Mesenchymal stem cell (in vitro differentiated cells and primary cell): ENCODE data around the gene LSMEM2.
"Not testable (repeated sequence)": the region's sequence is repeated elsewhere in the genome, so short reads cannot be mapped to it uniquely, and the experiment has no call there.

Source experiments
- DNase-seq: peaks from one replicate; pipeline ENCODE4 v3.0.0-alpha.2; 2013
- H2AFZ ChIP-seq: one replicate; pipeline ENCODE4 v1.6.1; 2013; ENCODE audit warnings: low read depth, mild to moderate bottlenecking, control low read depth, inconsistent platforms, low read length, moderate library complexity
- H2AK5ac ChIP-seq: 2 replicates; pipeline ENCODE4 v1.6.1; 2013; ENCODE audit warnings: low read length, moderate library complexity, mild to moderate bottlenecking, inconsistent platforms; ENCODE audit not compliant: severe bottlenecking
- H2BK120ac ChIP-seq: one replicate; pipeline ENCODE4 v1.6.1; 2013; ENCODE audit warnings: low read depth, mild to moderate bottlenecking, inconsistent platforms, low read length, moderate library complexity
- H2BK12ac ChIP-seq, 2 experiments: one replicate each; pipeline ENCODE4 v1.6.1; 2013; ENCODE audit warnings: inconsistent platforms in 2 of 2, low read length in 2 of 2, mild to moderate bottlenecking in 2 of 2, moderate library complexity in 2 of 2, control low read depth in 1 of 2
- H2BK15ac ChIP-seq: one replicate; pipeline ENCODE4 v1.6.1; 2013; ENCODE audit warnings: mild to moderate bottlenecking, low read depth, inconsistent platforms; ENCODE audit not compliant: poor library complexity, severe bottlenecking
- H2BK5ac ChIP-seq: 2 replicates; pipeline ENCODE4 v1.6.1; 2013; ENCODE audit warnings: low read depth, mild to moderate bottlenecking, low read length, control low read depth, inconsistent platforms; ENCODE audit not compliant: poor library complexity, severe bottlenecking
- H3K14ac ChIP-seq, 2 experiments: one replicate each; pipeline ENCODE4 v1.6.1; 2013; ENCODE audit warnings: inconsistent platforms in 2 of 2, low read length in 2 of 2, control low read depth in 1 of 2, mild to moderate bottlenecking in 1 of 2, moderate library complexity in 1 of 2
- H3K18ac ChIP-seq, 2 experiments: one replicate each; pipeline ENCODE4 v1.6.1; 2013; ENCODE audit warnings: inconsistent platforms in 2 of 2, low read length in 2 of 2, control low read depth in 1 of 2, low read depth in 1 of 2, mild to moderate bottlenecking in 1 of 2
- H3K23ac ChIP-seq, 2 experiments: one replicate each; pipeline ENCODE4 v1.6.1; 2013; ENCODE audit warnings: inconsistent platforms in 2 of 2, low read length in 2 of 2, mild to moderate bottlenecking in 2 of 2, moderate library complexity in 2 of 2, control low read depth in 1 of 2
- H3K27ac ChIP-seq: 2 replicates; pipeline ENCODE4 v1.5.1; 2013; ENCODE audit warnings: mild to moderate bottlenecking, moderate library complexity, low read length, control low read depth, inconsistent platforms; ENCODE audit not compliant: poor library complexity, severe bottlenecking
- H3K27me3 ChIP-seq, 2 experiments: 2 replicates each; pipeline versions ENCODE4 v1.6.1 to v1.7.0; 2013; ENCODE audit warnings: low read length in 2 of 2, mild to moderate bottlenecking in 2 of 2, moderate library complexity in 2 of 2, control low read depth in 1 of 2, inconsistent platforms in 1 of 2; ENCODE audit not compliant: control insufficient read depth in 1 of 2, insufficient read depth in 1 of 2
- H3K36me3 ChIP-seq, 2 experiments: 2 replicates each; pipeline versions ENCODE4 v1.6.1 to v1.7.0; 2013; ENCODE audit warnings: low read length in 2 of 2, control low read depth in 1 of 2, inconsistent platforms in 1 of 2, low read depth in 1 of 2, mild to moderate bottlenecking in 1 of 2; ENCODE audit not compliant: insufficient read depth in 2 of 2, control insufficient read depth in 1 of 2
- H3K4ac ChIP-seq, 2 experiments: one replicate each; pipeline ENCODE4 v1.6.1; 2013; ENCODE audit warnings: inconsistent platforms in 2 of 2, low read length in 2 of 2, mild to moderate bottlenecking in 2 of 2, moderate library complexity in 2 of 2, control low read depth in 1 of 2, low read depth in 1 of 2
- H3K4me1 ChIP-seq: 2 replicates; pipeline ENCODE4 v1.6.1; 2013; ENCODE audit warnings: low read depth, low read length, control low read depth; ENCODE audit not compliant: control insufficient read depth, insufficient read depth
- H3K4me2 ChIP-seq: 2 replicates; pipeline ENCODE4 v1.6.1; 2013; ENCODE audit warnings: low read length, mild to moderate bottlenecking, inconsistent platforms; ENCODE audit not compliant: poor library complexity, severe bottlenecking
- H3K4me3 ChIP-seq, 2 experiments: 2 replicates each; pipeline versions ENCODE4 v1.5.1 to v1.7.0; 2013; ENCODE audit warnings: low read length in 2 of 2, mild to moderate bottlenecking in 2 of 2, control low read depth in 1 of 2, low read depth in 1 of 2; ENCODE audit not compliant: insufficient read depth in 1 of 2
- H3K79me1 ChIP-seq: replicated peaks from 2 replicates; pipeline ENCODE4 v1.6.1; 2013; ENCODE audit warnings: mild to moderate bottlenecking, control low read depth, low read length, inconsistent platforms; ENCODE audit not compliant: poor library complexity, severe bottlenecking
- H3K9ac ChIP-seq: 2 replicates; pipeline ENCODE4 v1.7.0; 2013; ENCODE audit warnings: mild to moderate bottlenecking, low read length, moderate library complexity
- H3K9me3 ChIP-seq: 2 replicates; pipeline ENCODE4 v1.7.0; 2013; ENCODE audit warnings: mild to moderate bottlenecking, low read length; ENCODE audit not compliant: control insufficient read depth
- H4K8ac ChIP-seq: one replicate; pipeline ENCODE4 v1.6.1; 2013; ENCODE audit warnings: inconsistent platforms, mild to moderate bottlenecking, low read length, moderate library complexity
- H4K91ac ChIP-seq: one replicate; pipeline ENCODE4 v1.6.1; 2013; ENCODE audit warnings: mild to moderate bottlenecking, low read length, inconsistent platforms
- WGBS: methylation state at CpG from one replicate; pipeline ENCODE4 v1.1.7; 2013; ENCODE audit warnings: mixed read lengths; 5-methylcytosine and 5-hydroxymethylcytosine counted together

LSMEM2 gene

DNA sequence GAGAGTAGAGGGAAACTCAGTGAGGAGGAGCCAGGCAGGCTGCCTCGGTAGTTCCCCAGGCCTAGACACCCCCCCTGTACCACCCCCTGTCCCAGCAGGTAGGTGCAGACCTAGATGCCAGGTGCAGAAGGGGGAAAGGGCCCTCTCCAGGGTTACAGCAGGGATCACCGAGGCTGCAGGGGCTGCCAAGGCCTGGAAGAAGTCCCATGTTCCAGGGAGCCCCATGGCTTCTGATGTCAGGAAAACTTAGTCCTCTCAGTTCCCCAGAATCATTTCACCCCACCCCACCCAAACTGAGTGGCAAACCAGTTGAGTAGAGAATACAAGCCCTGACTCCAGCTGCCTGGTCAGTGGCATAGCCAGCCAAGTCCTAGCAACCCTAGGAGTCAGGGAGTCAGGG, 17.4 kb upstream of the LSMEM2 start:
- H3K4me3 ChIP-seq = peak overlapping the region in 1 of 2 experiments; percentile 78
- peak overlapping the region; percentile 13 for H2BK120ac ChIP-seq
- H2BK12ac ChIP-seq = peak overlapping the region; percentile 59 to 80
- peak overlapping the region; percentile 5 to 57 for H3K4ac ChIP-seq
- no peaks in the 10 kb centered on the region for H3K27me3 ChIP-seq
- WGBS = 67% methylated on average over 2 of the region's 2 CpGs
- peak overlapping the region; percentile 94 for H2AK5ac ChIP-seq
- H3K23ac ChIP-seq = no peak overlapping the region
- peak overlapping the region; percentile 18 to 23 for H3K18ac ChIP-seq
- peaks cover 58% of the 10 kb centered on the region for H3K4me1 ChIP-seq
- peak overlapping the region; percentile 76 for H4K8ac ChIP-seq
- H3K27ac ChIP-seq = peak overlapping the region; percentile 91
- H3K14ac ChIP-seq = no peak overlapping the region
- H4K91ac ChIP-seq = peak overlapping the region; percentile 34
- H3K9me3 ChIP-seq = no peaks in the 10 kb centered on the region
- DNase-seq = no peak
- peaks cover 30 to 33% of the 10 kb centered on the region in 2 experiments for H3K36me3 ChIP-seq
- no peak overlapping the region for H3K4me2 ChIP-seq
- H2BK15ac ChIP-seq = peak overlapping the region; percentile 31
- H2AFZ ChIP-seq = no peak overlapping the region
- peak overlapping the region; percentile 91 for H3K9ac ChIP-seq
- H3K79me1 ChIP-seq = peaks cover 14% of the 10 kb centered on the region
- H2BK5ac ChIP-seq = no peak overlapping the region

DNA sequence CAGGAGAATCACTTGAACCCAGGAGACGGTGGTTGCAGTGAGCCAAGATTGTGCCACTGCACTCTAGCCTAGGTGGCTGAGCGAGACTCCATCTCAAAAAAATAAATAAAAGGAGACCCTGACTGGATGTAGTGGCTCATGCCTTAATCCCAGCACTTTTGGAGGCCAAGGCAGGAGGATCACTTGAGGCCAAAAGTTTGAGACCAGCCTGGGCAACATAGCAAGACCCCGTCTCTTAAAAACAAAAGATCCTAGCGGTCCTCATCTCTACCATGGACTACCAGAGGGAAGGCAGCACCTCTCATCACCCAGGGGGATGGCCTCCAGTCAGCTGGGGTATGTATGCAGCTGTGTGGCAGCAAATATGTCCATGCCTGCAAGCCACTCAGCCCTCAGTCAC, 16.7 kb upstream of the LSMEM2 start:
- H3K36me3 ChIP-seq = peaks cover 23 to 26% of the 10 kb centered on the region in 2 experiments
- H2AK5ac ChIP-seq, H3K9me3 ChIP-seq, H3K9ac ChIP-seq, H2BK15ac ChIP-seq, H3K14ac ChIP-seq, H4K91ac ChIP-seq, H3K18ac ChIP-seq, H4K8ac ChIP-seq, H3K27me3 ChIP-seq, H3K27ac ChIP-seq, H3K4ac ChIP-seq, H2AFZ ChIP-seq, H3K4me3 ChIP-seq, H2BK120ac ChIP-seq, H3K4me2 ChIP-seq, DNase-seq, H3K23ac ChIP-seq, H2BK5ac ChIP-seq: not testable (repeated sequence)
- 93% methylated on average over 3 of the region's 4 CpGs for WGBS
- peaks cover 65% of the 10 kb centered on the region for H3K4me1 ChIP-seq
- H2BK12ac ChIP-seq = peak overlapping the region in 1 of 2 experiments; percentile 12
- H3K79me1 ChIP-seq = peaks cover 10% of the 10 kb centered on the region

DNA sequence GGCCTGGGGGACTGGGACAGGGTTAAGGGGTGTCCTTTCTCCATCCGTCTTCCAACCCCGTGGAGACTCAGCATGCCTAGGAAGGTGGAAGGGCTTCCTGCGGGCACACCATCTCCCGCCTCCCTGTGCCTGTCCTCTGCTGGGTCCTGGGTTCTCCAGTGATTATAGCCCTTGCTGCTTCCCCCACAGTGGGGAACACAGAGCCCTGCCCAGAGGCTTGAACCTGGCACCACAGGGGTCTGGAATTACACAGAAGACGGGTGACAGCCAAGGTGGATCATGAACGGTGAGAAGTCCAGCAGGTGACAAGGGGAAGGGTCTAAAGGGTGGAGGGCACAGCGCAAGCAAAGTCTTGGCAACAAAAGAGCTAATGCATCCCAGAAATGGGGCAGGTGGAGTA, 16.1 kb upstream of the LSMEM2 start:
- Histone ChIP-seq H3K4me3 (no peak overlapping the region), H3K27ac (no peak overlapping the region), H3K14ac (no peak overlapping the region), H3K4me2 (no peak overlapping the region), H3K4ac (no peak overlapping the region), H3K79me1 (peaks cover 9% of the 10 kb centered on the region), H3K4me1 (peaks cover 69% of the 10 kb centered on the region), H2BK15ac (no peak overlapping the region), H2BK5ac (no peak overlapping the region), H4K8ac (no peak overlapping the region), H2AK5ac (peak overlapping the region; percentile 43), H3K9me3 (no peaks in the 10 kb centered on the region), H3K9ac (no peak overlapping the region), H3K27me3 (no peaks in the 10 kb centered on the region), H2AFZ (no peak overlapping the region), H4K91ac (no peak overlapping the region), H3K36me3 (peaks cover 19 to 20% of the 10 kb centered on the region in 2 experiments), H3K18ac (no peak overlapping the region), H2BK120ac (no peak overlapping the region), H3K23ac (no peak overlapping the region), H2BK12ac (peak overlapping the region in 1 of 2 experiments; percentile 10)
- WGBS = 95% methylated on average over 7 of the region's 7 CpGs
- DNase-seq = no peak

DNA sequence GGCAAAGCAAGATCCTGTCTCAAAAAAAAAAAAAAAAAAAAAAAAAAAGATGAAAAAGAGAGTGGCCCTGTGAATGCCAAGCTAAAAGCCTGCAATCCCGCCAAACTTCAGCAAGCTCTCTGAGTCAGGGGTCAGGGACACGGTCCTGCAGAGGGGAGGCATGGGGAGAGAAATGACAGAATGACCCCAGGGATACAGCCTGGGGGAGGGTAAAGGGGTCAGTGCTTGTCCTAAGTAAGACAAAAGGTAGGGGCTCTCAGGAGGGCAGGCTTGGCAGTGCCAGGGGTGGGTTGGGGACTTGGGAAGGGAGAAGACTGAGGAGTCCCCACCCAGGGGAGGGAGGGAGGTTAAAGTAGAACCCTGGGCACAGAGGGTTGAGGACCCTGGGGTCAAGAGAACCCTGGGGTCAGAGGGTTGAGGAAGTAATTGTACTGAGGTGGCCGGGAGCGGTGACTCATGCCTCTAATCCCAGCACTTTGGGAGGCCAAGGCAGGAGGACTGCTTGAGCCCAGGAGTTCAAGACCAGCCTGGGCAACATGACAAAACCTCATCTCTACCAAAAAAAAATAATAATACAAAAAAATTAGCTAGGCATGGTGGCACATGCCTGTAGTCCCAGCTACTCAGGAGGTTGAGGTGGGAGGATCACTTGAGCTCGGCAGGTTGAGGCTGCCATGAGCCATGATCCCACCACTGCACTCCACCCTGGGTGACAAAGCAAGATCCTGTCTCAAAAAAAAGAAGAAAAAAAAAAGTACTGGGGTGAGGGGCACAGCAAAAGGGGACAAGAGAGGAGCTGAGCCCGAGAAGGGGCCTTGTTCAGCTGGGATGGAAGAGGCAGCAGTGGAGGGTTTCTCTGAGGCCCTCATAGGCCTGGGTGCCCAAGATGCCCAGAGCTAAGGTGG, 15.2 kb upstream of the LSMEM2 start:
- Histone ChIP-seq H3K4ac (peak overlapping the region; percentile 8 to 84), H3K18ac (peak overlapping the region; percentile 71 to 88), H3K27ac (peak overlapping the region; percentile 92), H2BK12ac (peak overlapping the region; percentile 57 to 91), H3K79me1 (peaks cover 6% of the 10 kb centered on the region), H3K9me3 (no peaks in the 10 kb centered on the region), H3K27me3 (no peaks in the 10 kb centered on the region), H2BK15ac (peak overlapping the region; percentile 82), H2AFZ (no peak overlapping the region), H2AK5ac (peak overlapping the region; percentile 90), H2BK120ac (peak overlapping the region; percentile 74), H3K4me2 (no peak overlapping the region), H3K23ac (no peak overlapping the region), H3K36me3 (peaks cover 9 to 11% of the 10 kb centered on the region in 2 experiments), H4K91ac (peak overlapping the region; percentile 85), H3K9ac (peak overlapping the region; percentile 22), H2BK5ac (peak overlapping the region; percentile 66), H3K14ac (peak overlapping the region in 1 of 2 experiments; percentile 14), H3K4me3 (peak overlapping the region in 1 of 2 experiments; percentile 51), H3K4me1 (peaks cover 76% of the 10 kb centered on the region), H4K8ac (peak overlapping the region; percentile 74)
- DNase-seq = no peak
- 43% methylated on average over 3 of the region's 6 CpGs for WGBS
